Liver (tissue), 9 donors: ENCODE measurements around the gene DMPK. TPM values are rescaled to one million over a fixed set of nuclear protein-coding genes. Genes with fewer than 3 reads are reported as not detected.
"Not testable (repeated sequence)": the region's sequence is repeated elsewhere in the genome, so short reads cannot be mapped to it uniquely, and the experiment has no call there.

Experiments
- DNase-seq: peaks from one replicate; pipeline ENCODE4 v3.0.0-alpha.2; 2017; ENCODE audit warnings: low spot score
- H3K27ac ChIP-seq, 2 donors: one replicate each; pipeline ENCODE4 v1.7.0; 2013; ENCODE audit warnings: inconsistent platforms in 2 of 2, low read length in 2 of 2, control low read depth in 1 of 2, low read depth in 1 of 2, mild to moderate bottlenecking in 1 of 2
- H3K27me3 ChIP-seq, 4 donors: one replicate each; pipeline versions ENCODE4 v1.6.1 to v1.7.0; 2013; ENCODE audit warnings: low read length in 3 of 4, inconsistent platforms in 1 of 4, mild to moderate bottlenecking in 1 of 4, moderate library complexity in 1 of 4; ENCODE audit not compliant: control insufficient read depth in 4 of 4, insufficient read depth in 4 of 4
- H3K36me3 ChIP-seq, 4 donors: one replicate each; pipeline versions ENCODE4 v1.6.1 to v1.7.0; 2013; ENCODE audit warnings: low read length in 3 of 4, mild to moderate bottlenecking in 3 of 4, low read depth in 1 of 4, moderate library complexity in 1 of 4; ENCODE audit not compliant: control insufficient read depth in 4 of 4, insufficient read depth in 3 of 4
- H3K4me1 ChIP-seq, 4 donors: one replicate each; pipeline versions ENCODE4 v1.6.1 to v1.7.0; 2013; ENCODE audit warnings: low read length in 3 of 4, mild to moderate bottlenecking in 3 of 4, moderate library complexity in 1 of 4; ENCODE audit not compliant: control insufficient read depth in 4 of 4, insufficient read depth in 4 of 4
- H3K4me3 ChIP-seq, 3 donors: one replicate each; pipeline versions ENCODE4 v1.6.1 to v1.7.0; 2013; ENCODE audit warnings: low read length in 3 of 3, control low read depth in 1 of 3, low read depth in 1 of 3, mild to moderate bottlenecking in 1 of 3
- H3K9ac ChIP-seq, 2 donors: one replicate each; pipeline ENCODE4 v1.7.0; 2013; ENCODE audit warnings: low read length in 2 of 2, mild to moderate bottlenecking in 2 of 2, moderate library complexity in 2 of 2, control low read depth in 1 of 2, low read depth in 1 of 2
- H3K9me3 ChIP-seq, 4 donors: one replicate each; pipeline versions ENCODE4 v1.6.1 to v1.7.0; 2013; ENCODE audit warnings: low read length in 3 of 4; ENCODE audit not compliant: control insufficient read depth in 4 of 4
- ATF3 ChIP-seq: IDR thresholded peaks from 2 replicates; pipeline ENCODE4 v1.6.1; 2016; ENCODE audit warnings: antibody characterized with exemption
- CTCF ChIP-seq: fragments of 150-350 bp; IDR thresholded peaks from 2 replicates; pipeline ENCODE4 v1.5.1; 2017; ENCODE audit warnings: improper control_type of control experiment, low read depth, low read length; ENCODE audit not compliant: missing input control
- EGR1 ChIP-seq, 2 donors: IDR thresholded peaks; 2 replicates each; pipeline ENCODE4 v1.6.1; 2016 to 2018; ENCODE audit warnings: antibody characterized with exemption in 2 of 2, low read depth in 2 of 2
- FOXA1 ChIP-seq: IDR thresholded peaks from 2 replicates; pipeline ENCODE4 v1.6.1; 2016; ENCODE audit warnings: antibody characterized with exemption
- FOXA2 ChIP-seq: IDR thresholded peaks from 2 replicates; pipeline ENCODE4 v1.6.1; 2016; ENCODE audit warnings: antibody characterized with exemption
- GABPA ChIP-seq, 2 donors: IDR thresholded peaks in 1 of 2; conservative IDR thresholded peaks in 1 of 2; 2 replicates each; pipeline ENCODE4 v1.6.1; 2016; ENCODE audit warnings: antibody characterized with exemption in 2 of 2, mild to moderate bottlenecking in 1 of 2, moderate library complexity in 1 of 2
- HNF4A ChIP-seq, 2 donors: conservative IDR thresholded peaks; 2 replicates each; pipeline ENCODE4 v1.6.1; 2016; ENCODE audit warnings: antibody characterized with exemption in 2 of 2, mild to moderate bottlenecking in 2 of 2
- HNF4G ChIP-seq: IDR thresholded peaks from 2 replicates; pipeline ENCODE4 v1.6.1; 2016; ENCODE audit warnings: antibody characterized with exemption
- JUND ChIP-seq, 2 donors: IDR thresholded peaks; 2 replicates each; pipeline ENCODE4 v1.6.1; 2016; ENCODE audit warnings: antibody characterized with exemption in 2 of 2
- MAX ChIP-seq: IDR thresholded peaks from 2 replicates; pipeline ENCODE4 v1.6.1; 2016; ENCODE audit warnings: antibody characterized with exemption
- NR2F2 ChIP-seq: IDR thresholded peaks from 2 replicates; pipeline ENCODE4 v1.6.1; 2016; ENCODE audit warnings: antibody characterized with exemption
- RAD21 ChIP-seq, 2 donors: IDR thresholded peaks; 2 replicates each; pipeline ENCODE4 v1.6.1; 2016; ENCODE audit warnings: antibody characterized with exemption in 2 of 2, mild to moderate bottlenecking in 2 of 2
- REST ChIP-seq: IDR thresholded peaks from 2 replicates; pipeline ENCODE4 v1.6.1; 2016; ENCODE audit warnings: antibody characterized with exemption, mild to moderate bottlenecking
- RXRA ChIP-seq, 2 donors: IDR thresholded peaks; 2 replicates each; pipeline ENCODE4 v1.6.1; 2017 to 2018; ENCODE audit warnings: antibody characterized with exemption in 2 of 2, mild to moderate bottlenecking in 1 of 2
- SP1 ChIP-seq: IDR thresholded peaks from 2 replicates; pipeline ENCODE4 v1.6.1; 2018; ENCODE audit warnings: antibody characterized with exemption, mild to moderate bottlenecking
- TAF1 ChIP-seq: conservative IDR thresholded peaks from 2 replicates; pipeline ENCODE4 v1.6.1; 2016; ENCODE audit warnings: antibody characterized with exemption, mild to moderate bottlenecking
- WGBS: extraction: QIAGEN DNeasy Blood & Tissue Kit; methylation state at CpG from one replicate; pipeline ENCODE4 v1.1.7; 2013; 5-methylcytosine and 5-hydroxymethylcytosine counted together
- polyA plus RNA-seq, 2 donors: library from polyadenylated mRNA; stranded (reverse) in 1 of 2; unstranded in 1 of 2; fragments of 200-250 nt in 1 of 2; fragments of >200 nt in 1 of 2; fragmentation: Nextera tagmentation in 1 of 2; extraction: Ambion mirVana in 1 of 2; gene quantifications; one replicate each; pipeline versions ENCODE4 v1.2.1 to v1.2.3, GENCODE V29; 2013 to 2015
- total RNA-seq, 2 donors: library from RNA; depleted of rRNA; stranded (reverse); fragments of >200 nt; gene quantifications; one replicate each; pipeline ENCODE4 v1.2.3, GENCODE V29; 2014
- TF ChIP-seq, protein P1 (sequence below): IDR thresholded peaks from 2 replicates; pipeline ENCODE4 v1.6.1; 2016; ENCODE audit warnings: antibody characterized with exemption
- donor health status: healthy.
- donor health status: healthy.
- donor health status: healthy.
- donor health status: healthy.
- donor health status: healthy.

DMPK gene
- total and polyA plus RNA-seq, 4 donors, result 1.8 to 12.5 (median 6.1) TPM

DNA sequence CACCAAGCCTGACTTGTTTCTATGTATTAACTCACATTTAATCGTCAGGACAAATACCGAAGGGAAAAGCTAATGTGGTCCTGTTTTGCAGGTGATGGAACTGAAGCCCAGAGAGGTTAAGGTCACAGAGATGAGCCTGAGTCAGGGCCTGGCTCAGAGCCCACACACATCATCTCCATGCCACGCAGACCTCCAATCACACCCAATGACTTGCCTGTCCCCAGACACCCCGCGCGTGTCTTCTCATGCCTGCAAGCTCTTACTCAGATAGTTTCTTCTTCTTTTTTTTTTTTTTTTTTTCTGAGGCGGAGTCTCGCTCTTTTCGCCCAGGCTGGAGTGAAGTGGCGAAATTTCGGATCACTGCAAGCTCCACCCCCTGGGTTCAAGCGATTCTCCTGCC lies 29.7 kb downstream of the DMPK start:
- H3K36me3 ChIP-seq, result no peaks in the 10 kb centered on the region
- H3K9me3 ChIP-seq, result no peaks in the 10 kb centered on the region
- H3K4me3 ChIP-seq, result no peak overlapping the region
- DNase-seq, result no peak
- H3K27ac ChIP-seq, result no peak overlapping the region
- TF ChIP-seq SP1, result no peak
- TF ChIP-seq HNF4G, result no peak
- TF ChIP-seq NR2F2, result no peak
- TF ChIP-seq MAX, result no peak
- TF ChIP-seq ATF3, result no peak
- no peak for TF ChIP-seq FOXA1
- TF ChIP-seq GABPA (IDR thresholded peaks at IDR 0.05 in 1 of 2, conservative IDR thresholded peaks at IDR 0.05 in 1 of 2), result no peak
- no peak for TF ChIP-seq CTCF
- no peak for TF ChIP-seq TAF1
- TF ChIP-seq JUND (IDR thresholded peaks at IDR 0.05), result no peak
- no peak for TF ChIP-seq RAD21 (IDR thresholded peaks at IDR 0.05)
- TF ChIP-seq RXRA (IDR thresholded peaks at IDR 0.05), result no peak
- TF ChIP-seq HNF4A (conservative IDR thresholded peaks at IDR 0.05), result no peak
- H3K4me1 ChIP-seq, result no peaks in the 10 kb centered on the region
- no peak overlapping the region for H3K9ac ChIP-seq
- WGBS, result 94% methylated on average over 12 of the region's 12 CpGs
- H3K27me3 ChIP-seq, result no peaks in the 10 kb centered on the region

DNA sequence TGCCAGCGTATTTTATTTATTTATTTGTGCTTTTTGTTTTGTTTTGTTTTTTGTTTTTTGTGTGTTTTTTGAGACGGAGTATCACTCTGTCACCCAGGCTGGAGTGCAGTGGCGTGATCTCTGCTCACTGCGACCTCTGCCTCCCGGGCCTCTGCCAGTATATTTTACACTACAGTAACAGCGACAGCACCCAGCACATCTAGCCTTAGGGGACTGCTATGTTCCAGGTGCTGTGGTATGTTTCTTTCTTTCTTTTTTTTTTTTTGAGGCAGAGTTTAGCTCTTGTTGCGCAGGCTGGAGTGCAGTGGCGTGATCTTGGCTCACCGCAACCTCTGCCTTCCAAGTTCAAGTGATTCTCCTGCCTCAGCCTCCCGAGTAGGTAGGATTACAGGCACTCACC lies 30.8 kb downstream of the DMPK start:
- 94% methylated on average over 10 of the region's 10 CpGs for WGBS
- H3K4me1 ChIP-seq, H3K4me3 ChIP-seq, DNase-seq, H3K9me3 ChIP-seq, H3K9ac ChIP-seq, H3K36me3 ChIP-seq, H3K27me3 ChIP-seq, H3K27ac ChIP-seq: not testable (repeated sequence)

DNA sequence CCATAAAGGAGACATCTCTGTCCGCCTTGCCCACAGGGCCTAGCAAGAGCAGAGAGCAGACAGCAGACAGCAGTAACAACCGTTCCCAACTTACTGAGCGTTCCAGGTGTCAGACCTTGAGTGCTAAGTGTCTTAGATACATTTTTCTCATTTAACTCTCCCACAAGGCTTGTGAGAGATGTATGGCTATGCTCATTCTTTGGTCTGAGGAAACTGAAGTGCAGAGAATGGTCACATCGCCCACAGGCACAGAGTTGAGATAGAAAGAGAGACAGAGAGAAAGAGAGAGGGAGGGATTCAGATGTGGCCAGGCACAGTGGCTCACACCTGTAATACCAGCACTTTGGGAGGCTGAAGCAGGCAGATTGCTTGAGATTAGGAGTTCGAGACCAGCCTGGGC lies 34.8 kb downstream of the DMPK start:
- H3K4me1 ChIP-seq, result no peaks in the 10 kb centered on the region
- 87% methylated on average over 5 of the region's 5 CpGs for WGBS
- TF ChIP-seq, protein P1, sequence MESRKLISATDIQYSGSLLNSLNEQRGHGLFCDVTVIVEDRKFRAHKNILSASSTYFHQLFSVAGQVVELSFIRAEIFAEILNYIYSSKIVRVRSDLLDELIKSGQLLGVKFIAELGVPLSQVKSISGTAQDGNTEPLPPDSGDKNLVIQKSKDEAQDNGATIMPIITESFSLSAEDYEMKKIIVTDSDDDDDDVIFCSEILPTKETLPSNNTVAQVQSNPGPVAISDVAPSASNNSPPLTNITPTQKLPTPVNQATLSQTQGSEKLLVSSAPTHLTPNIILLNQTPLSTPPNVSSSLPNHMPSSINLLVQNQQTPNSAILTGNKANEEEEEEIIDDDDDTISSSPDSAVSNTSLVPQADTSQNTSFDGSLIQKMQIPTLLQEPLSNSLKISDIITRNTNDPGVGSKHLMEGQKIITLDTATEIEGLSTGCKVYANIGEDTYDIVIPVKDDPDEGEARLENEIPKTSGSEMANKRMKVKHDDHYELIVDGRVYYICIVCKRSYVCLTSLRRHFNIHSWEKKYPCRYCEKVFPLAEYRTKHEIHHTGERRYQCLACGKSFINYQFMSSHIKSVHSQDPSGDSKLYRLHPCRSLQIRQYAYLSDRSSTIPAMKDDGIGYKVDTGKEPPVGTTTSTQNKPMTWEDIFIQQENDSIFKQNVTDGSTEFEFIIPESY, result no peak
- TF ChIP-seq FOXA2 (no peak), RXRA (IDR thresholded peaks at IDR 0.05) (no peak), NR2F2 (no peak), JUND (IDR thresholded peaks at IDR 0.05) (no peak), FOXA1 (no peak), TAF1 (no peak), RAD21 (IDR thresholded peaks at IDR 0.05) (no peak), EGR1 (IDR thresholded peaks at IDR 0.05; ENCODE audit: low read depth in 2 of 2) (no peak), HNF4G (no peak), REST (no peak), MAX (no peak), ATF3 (no peak)
- no peak overlapping the region for H3K4me3 ChIP-seq
- H3K27ac ChIP-seq, result no peak overlapping the region
- no peak for DNase-seq
- H3K27me3 ChIP-seq, result no peaks in the 10 kb centered on the region
- no peaks in the 10 kb centered on the region for H3K9me3 ChIP-seq
- no peaks in the 10 kb centered on the region for H3K36me3 ChIP-seq
- H3K9ac ChIP-seq, result no peak overlapping the region
